Measurements from ENCODE around the gene EXPH5.

DNA sequence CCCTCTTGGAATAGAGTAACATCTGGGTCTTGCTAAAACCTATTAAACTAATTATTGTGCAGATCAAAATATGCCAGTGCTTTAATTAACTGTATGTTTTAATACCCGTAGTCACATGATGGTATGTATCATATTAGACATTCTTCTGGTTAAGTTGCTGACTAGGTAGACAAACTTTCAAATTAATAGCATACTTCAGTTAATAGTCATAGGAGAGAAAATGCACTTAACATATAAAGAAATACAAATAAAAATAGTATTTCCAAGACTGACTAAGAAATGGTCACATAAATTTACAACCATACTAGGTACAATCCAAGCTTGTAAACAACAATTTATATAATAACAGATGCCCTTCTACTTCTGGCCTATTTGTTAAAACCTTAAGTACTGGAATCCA is 7.6 kb upstream of the EXPH5 start:
- TF ChIP-seq, protein P1, sequence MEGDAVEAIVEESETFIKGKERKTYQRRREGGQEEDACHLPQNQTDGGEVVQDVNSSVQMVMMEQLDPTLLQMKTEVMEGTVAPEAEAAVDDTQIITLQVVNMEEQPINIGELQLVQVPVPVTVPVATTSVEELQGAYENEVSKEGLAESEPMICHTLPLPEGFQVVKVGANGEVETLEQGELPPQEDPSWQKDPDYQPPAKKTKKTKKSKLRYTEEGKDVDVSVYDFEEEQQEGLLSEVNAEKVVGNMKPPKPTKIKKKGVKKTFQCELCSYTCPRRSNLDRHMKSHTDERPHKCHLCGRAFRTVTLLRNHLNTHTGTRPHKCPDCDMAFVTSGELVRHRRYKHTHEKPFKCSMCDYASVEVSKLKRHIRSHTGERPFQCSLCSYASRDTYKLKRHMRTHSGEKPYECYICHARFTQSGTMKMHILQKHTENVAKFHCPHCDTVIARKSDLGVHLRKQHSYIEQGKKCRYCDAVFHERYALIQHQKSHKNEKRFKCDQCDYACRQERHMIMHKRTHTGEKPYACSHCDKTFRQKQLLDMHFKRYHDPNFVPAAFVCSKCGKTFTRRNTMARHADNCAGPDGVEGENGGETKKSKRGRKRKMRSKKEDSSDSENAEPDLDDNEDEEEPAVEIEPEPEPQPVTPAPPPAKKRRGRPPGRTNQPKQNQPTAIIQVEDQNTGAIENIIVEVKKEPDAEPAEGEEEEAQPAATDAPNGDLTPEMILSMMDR (IDR thresholded peaks at IDR 0.05; ENCODE audit: low read depth, low read length, poor library complexity, severe bottlenecking) = no peak
- TF ChIP-seq EZH2phosphoT487 (IDR thresholded peaks at IDR 0.05; ENCODE audit: borderline replicate concordance, low read length) = no peak
